HEK293 (cell line): ENCODE data around the gene CDH26.

ENCODE experiments used
- KLF8 ChIP-seq: fragments of 450-650 bp; formaldehyde crosslinking; IDR thresholded peaks from 2 replicates; pipeline ENCODE4 v1.5.1; 2016; ENCODE audit warnings: missing biosample characterization, missing genetic modification characterization
- MEIS1 ChIP-seq: sonication (generic); formaldehyde crosslinking; IDR thresholded peaks from 2 replicates; pipeline ENCODE4 v1.8.1; 2022; ENCODE audit warnings: missing genetic modification reagents, mild to moderate bottlenecking, borderline replicate concordance
- SETDB1 ChIP-seq: IDR thresholded peaks from one replicate; pipeline ENCODE4 v1.6.1; 2017; ENCODE audit warnings: mild to moderate bottlenecking, low read length, moderate library complexity, mixed read lengths; ENCODE audit not compliant: insufficient read length
- YY1 ChIP-seq: fragments of 450-650 bp; formaldehyde crosslinking; IDR thresholded peaks from 2 replicates; pipeline ENCODE4 v1.5.1; 2018; ENCODE audit warnings: missing biosample characterization, missing genetic modification characterization
- ZNF350 ChIP-seq: fragments of 450-650 bp; formaldehyde crosslinking; IDR thresholded peaks from 2 replicates; pipeline ENCODE4 v1.5.0; 2017; ENCODE audit warnings: missing biosample characterization, mild to moderate bottlenecking, missing genetic modification characterization
- ZNF747 ChIP-seq: fragments of 450-650 bp; formaldehyde crosslinking; IDR thresholded peaks from 2 replicates; pipeline ENCODE4 v1.5.1; 2016; ENCODE audit warnings: missing biosample characterization, missing genetic modification characterization
- TF ChIP-seq, protein P1 (sequence below): fragments of 450-650 bp; formaldehyde crosslinking; IDR thresholded peaks from 2 replicates; pipeline ENCODE4 v1.5.1; 2016; ENCODE audit warnings: missing biosample characterization, missing genetic modification characterization
- TF ChIP-seq, protein P2 (sequence below): fragments of 450-650 bp; formaldehyde crosslinking; IDR thresholded peaks from 2 replicates; pipeline ENCODE4 v1.5.1; 2016; ENCODE audit warnings: missing biosample characterization, missing genetic modification characterization
- TF ChIP-seq, protein P3 (sequence below): fragments of 450-650 bp; formaldehyde crosslinking; optimal IDR thresholded peaks from 2 replicates; pipeline ENCODE3; 2016; ENCODE audit warnings: missing biosample characterization, mild to moderate bottlenecking, missing genetic modification characterization
- TF ChIP-seq, protein P4 (sequence below): fragments of 450-650 bp; formaldehyde crosslinking; IDR thresholded peaks from 2 replicates; pipeline ENCODE4 v1.5.1; 2016; ENCODE audit warnings: missing biosample characterization, missing genetic modification characterization

DNA sequence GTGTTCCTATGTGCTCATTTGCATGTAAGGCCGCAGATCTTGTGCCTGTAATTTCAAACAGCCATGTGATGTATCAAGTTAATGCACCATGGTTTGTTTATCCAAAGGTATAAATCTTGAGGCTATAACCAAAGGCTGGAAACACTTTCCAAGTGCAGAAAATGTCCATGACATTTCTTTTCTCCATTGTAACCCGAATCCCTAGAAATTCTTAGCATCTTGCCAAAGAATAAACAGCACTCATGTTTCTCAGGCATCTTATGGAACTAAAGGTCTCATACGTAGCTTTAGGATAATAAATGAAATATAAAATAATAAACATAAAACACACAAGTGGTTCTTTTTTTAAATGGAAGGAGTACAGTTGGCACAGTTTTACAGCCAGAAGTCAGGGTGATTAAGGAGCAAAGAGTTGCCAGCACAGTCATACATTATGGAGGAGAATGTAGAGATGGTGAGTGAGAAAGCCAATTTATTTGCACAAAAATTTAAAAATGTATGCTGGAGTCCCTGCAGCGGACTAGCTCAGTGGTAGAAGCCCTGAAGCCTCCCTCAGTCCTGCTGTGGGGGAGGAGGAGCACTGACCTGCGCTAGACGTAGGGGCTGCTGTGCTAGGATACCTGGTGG lies 18.0 kb downstream of the CDH26 start:
- TF ChIP-seq MEIS1 (no peak), KLF8 (tag by site-specific recombination) (no peak), YY1 (tag by site-specific recombination) (no peak), ZNF350 (no peak), SETDB1 (no peak), ZNF747 (no peak)
- TF ChIP-seq, protein P1, sequence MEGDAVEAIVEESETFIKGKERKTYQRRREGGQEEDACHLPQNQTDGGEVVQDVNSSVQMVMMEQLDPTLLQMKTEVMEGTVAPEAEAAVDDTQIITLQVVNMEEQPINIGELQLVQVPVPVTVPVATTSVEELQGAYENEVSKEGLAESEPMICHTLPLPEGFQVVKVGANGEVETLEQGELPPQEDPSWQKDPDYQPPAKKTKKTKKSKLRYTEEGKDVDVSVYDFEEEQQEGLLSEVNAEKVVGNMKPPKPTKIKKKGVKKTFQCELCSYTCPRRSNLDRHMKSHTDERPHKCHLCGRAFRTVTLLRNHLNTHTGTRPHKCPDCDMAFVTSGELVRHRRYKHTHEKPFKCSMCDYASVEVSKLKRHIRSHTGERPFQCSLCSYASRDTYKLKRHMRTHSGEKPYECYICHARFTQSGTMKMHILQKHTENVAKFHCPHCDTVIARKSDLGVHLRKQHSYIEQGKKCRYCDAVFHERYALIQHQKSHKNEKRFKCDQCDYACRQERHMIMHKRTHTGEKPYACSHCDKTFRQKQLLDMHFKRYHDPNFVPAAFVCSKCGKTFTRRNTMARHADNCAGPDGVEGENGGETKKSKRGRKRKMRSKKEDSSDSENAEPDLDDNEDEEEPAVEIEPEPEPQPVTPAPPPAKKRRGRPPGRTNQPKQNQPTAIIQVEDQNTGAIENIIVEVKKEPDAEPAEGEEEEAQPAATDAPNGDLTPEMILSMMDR (tag by site-specific recombination), result no peak
- TF ChIP-seq, protein P2, sequence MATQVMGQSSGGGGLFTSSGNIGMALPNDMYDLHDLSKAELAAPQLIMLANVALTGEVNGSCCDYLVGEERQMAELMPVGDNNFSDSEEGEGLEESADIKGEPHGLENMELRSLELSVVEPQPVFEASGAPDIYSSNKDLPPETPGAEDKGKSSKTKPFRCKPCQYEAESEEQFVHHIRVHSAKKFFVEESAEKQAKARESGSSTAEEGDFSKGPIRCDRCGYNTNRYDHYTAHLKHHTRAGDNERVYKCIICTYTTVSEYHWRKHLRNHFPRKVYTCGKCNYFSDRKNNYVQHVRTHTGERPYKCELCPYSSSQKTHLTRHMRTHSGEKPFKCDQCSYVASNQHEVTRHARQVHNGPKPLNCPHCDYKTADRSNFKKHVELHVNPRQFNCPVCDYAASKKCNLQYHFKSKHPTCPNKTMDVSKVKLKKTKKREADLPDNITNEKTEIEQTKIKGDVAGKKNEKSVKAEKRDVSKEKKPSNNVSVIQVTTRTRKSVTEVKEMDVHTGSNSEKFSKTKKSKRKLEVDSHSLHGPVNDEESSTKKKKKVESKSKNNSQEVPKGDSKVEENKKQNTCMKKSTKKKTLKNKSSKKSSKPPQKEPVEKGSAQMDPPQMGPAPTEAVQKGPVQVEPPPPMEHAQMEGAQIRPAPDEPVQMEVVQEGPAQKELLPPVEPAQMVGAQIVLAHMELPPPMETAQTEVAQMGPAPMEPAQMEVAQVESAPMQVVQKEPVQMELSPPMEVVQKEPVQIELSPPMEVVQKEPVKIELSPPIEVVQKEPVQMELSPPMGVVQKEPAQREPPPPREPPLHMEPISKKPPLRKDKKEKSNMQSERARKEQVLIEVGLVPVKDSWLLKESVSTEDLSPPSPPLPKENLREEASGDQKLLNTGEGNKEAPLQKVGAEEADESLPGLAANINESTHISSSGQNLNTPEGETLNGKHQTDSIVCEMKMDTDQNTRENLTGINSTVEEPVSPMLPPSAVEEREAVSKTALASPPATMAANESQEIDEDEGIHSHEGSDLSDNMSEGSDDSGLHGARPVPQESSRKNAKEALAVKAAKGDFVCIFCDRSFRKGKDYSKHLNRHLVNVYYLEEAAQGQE (tag by site-specific recombination), result no peak
- TF ChIP-seq, protein P3, sequence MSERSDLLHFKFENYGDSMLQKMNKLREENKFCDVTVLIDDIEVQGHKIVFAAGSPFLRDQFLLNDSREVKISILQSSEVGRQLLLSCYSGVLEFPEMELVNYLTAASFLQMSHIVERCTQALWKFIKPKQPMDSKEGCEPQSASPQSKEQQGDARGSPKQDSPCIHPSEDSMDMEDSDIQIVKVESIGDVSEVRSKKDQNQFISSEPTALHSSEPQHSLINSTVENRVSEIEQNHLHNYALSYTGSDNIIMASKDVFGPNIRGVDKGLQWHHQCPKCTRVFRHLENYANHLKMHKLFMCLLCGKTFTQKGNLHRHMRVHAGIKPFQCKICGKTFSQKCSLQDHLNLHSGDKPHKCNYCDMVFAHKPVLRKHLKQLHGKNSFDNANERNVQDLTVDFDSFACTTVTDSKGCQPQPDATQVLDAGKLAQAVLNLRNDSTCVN (tag by site-specific recombination), result no peak
- TF ChIP-seq, protein P4, sequence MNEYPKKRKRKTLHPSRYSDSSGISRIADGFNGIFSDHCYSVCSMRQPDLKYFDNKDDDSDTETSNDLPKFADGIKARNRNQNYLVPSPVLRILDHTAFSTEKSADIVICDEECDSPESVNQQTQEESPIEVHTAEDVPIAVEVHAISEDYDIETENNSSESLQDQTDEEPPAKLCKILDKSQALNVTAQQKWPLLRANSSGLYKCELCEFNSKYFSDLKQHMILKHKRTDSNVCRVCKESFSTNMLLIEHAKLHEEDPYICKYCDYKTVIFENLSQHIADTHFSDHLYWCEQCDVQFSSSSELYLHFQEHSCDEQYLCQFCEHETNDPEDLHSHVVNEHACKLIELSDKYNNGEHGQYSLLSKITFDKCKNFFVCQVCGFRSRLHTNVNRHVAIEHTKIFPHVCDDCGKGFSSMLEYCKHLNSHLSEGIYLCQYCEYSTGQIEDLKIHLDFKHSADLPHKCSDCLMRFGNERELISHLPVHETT (tag by site-specific recombination), result no peak
